ENCODE data around the gene NUDT4B. TPM values are rescaled to one million over a fixed set of nuclear protein-coding genes. Genes with fewer than 3 reads are reported as not detected.
"Not testable (repeated sequence)": the region's sequence is repeated elsewhere in the genome, so short reads cannot be mapped to it uniquely, and the experiment has no call there.

The NUDT4B gene
- total RNA-seq, 1 donor from 2014 or later = not detected

GRCh38 chr1:148777649-148778048 lies 29.1 kb downstream of the NUDT4B start:
- H3K9me3 Mint-ChIP-seq (ENCODE audit: low read depth); H3K4me3 Mint-ChIP-seq (ENCODE audit: unreplicated experiment); DNase-seq (ENCODE audit: low spot score); H3K27me3 Mint-ChIP-seq (ENCODE audit: low read depth); H3K27ac Mint-ChIP-seq (ENCODE audit: unreplicated experiment); H3K36me3 Mint-ChIP-seq (ENCODE audit: low read depth); H3K4me1 Mint-ChIP-seq (ENCODE audit: low read depth): not testable (repeated sequence)

- not testable (repeated sequence) for H3K9me3 Mint-ChIP-seq (ENCODE audit: low read depth); H3K27ac Mint-ChIP-seq (ENCODE audit: unreplicated experiment); DNase-seq (ENCODE audit: low spot score); H3K36me3 Mint-ChIP-seq (ENCODE audit: low read depth); H3K27me3 Mint-ChIP-seq (ENCODE audit: low read depth); H3K4me3 Mint-ChIP-seq (ENCODE audit: unreplicated experiment); H3K4me1 Mint-ChIP-seq (ENCODE audit: low read depth)
These were observed 31.8 kb downstream of the NUDT4B start for GRCh38 chr1:148780404-148780803.

- not testable (repeated sequence) for H3K36me3 Mint-ChIP-seq (ENCODE audit: low read depth); H3K4me3 Mint-ChIP-seq (ENCODE audit: unreplicated experiment); H3K27me3 Mint-ChIP-seq (ENCODE audit: low read depth); H3K4me1 Mint-ChIP-seq (ENCODE audit: low read depth); DNase-seq (ENCODE audit: low spot score); H3K27ac Mint-ChIP-seq (ENCODE audit: unreplicated experiment); H3K9me3 Mint-ChIP-seq (ENCODE audit: low read depth)
These were observed 43.0 kb downstream of the NUDT4B start for GRCh38 chr1:148791543-148792099.

GRCh38 chr1:148793762-148794332 lies 45.3 kb downstream of the NUDT4B start:
- not testable (repeated sequence) for H3K4me3 Mint-ChIP-seq (ENCODE audit: unreplicated experiment); H3K27ac Mint-ChIP-seq (ENCODE audit: unreplicated experiment); H3K36me3 Mint-ChIP-seq (ENCODE audit: low read depth); H3K4me1 Mint-ChIP-seq (ENCODE audit: low read depth); H3K9me3 Mint-ChIP-seq (ENCODE audit: low read depth); DNase-seq (ENCODE audit: low spot score); H3K27me3 Mint-ChIP-seq (ENCODE audit: low read depth)

Other genes with a start within 250 kb of the NUDT4B start
- 21.7 to 24.6 TPM (median 21.9 TPM) in 3 replicates for gene NBPF14, start 152.8 kb upstream of the NUDT4B start, total RNA-seq
- gene PDE4DIP, start 95.7 kb downstream of the NUDT4B start, total RNA-seq = 120 to 205 TPM (median 136 TPM) in 3 replicates

Measured in chondrocyte (in vitro differentiated cells).